ENCODE results near the gene BCL7A.

The BCL7A gene

DNA sequence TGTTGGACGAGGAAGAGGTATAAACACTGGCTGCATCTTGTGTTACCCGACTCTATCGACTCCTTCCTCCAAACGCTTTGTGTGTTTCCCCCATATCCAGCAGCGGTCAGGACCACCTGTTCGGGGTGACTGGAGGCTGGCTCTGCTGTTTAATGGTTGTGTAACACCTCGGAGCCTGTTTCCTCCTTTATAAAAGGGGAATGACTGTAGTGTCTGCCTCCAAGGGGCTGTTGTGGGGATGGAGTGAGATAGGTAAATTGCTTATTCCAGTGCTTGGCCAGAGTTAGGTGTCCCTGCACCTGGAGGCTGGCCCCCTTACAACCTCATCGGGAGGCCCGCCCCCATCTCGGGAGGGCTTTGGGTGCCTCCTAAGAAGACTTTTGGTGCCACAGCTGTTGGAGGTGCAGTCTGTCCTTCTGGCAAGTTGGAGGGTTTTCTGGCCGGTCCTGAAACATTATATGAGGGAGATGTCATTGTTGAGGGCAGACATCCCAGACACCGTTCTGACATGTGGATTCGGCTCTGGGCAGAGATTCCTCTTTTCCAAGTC, 57.9 kb downstream of the BCL7A start:
- no peak for DNase-seq

DNA sequence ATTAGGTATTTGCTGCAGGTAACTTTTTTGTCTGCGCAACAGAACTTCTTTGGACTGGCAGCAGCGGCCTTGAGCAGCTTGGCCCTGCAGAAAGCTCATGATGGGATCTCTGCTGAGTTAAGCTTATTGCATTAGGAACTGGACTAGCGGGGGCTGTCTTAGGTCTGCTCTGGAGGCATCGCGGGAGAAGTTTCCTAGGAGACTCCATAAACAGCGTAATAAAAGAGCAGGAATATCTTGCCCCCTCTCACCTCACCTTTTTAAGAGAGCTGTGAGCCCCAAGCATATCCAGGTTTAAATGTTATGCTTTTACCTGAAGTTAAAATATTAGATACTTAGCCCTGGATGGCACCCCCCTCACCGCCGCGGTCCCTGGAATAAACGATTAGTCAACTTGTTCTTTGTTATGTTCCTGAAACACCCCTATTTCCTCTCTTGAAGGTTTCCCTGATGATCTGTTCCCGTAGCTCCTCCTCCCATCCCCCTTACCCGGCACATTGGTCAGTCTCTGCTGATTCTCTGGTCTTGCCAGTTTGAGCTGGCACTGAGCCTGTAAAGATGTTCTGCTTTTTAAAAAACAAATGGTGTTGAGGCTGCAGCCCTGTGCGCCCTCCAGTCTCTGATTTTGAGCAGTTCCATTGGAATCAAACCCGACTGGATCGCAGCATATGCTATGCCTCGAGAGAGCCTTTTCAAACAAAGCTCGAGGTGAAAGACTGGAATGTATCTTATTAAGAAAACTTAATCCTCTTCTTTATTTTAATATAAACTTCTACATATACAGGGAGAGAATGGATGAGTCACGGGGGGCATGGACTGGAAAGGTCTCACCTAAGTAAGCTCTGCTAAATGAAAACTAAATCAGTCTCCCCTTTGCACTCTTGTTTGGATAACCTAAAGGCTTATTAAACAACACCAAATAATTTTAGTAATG, 58.7 kb downstream of the BCL7A start:
- no peak for DNase-seq

DNA sequence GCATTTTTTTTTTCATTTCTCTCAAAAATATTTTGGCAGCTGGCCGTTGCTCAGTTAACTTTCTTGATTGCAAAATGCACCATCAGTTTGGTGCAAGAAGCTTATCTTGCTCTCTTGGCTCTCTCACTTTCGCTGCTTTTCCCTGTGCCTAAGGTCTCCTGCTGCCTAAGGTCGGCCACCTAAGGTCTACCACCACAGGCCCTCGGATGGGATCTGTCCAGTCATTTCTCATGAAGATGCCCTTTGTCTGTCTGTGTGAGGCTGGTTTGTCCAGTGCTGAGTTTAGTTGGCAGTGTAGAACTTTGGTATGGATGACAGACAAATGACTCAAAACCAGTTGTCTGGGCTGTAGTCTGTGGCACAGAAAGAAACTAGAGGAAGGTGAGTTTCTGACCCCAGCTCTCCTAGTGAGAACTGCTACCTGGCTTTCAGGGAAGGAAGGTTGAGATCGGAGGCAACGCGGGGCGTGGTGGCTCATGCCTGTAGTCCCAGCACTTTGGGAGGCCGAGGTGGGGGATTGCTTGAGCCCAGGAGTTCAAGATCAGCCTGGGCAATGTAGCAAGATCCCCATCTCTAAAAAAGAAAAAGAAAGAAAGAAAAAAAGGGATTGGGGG, 59.5 kb downstream of the BCL7A start:
- no peak for DNase-seq

DNA sequence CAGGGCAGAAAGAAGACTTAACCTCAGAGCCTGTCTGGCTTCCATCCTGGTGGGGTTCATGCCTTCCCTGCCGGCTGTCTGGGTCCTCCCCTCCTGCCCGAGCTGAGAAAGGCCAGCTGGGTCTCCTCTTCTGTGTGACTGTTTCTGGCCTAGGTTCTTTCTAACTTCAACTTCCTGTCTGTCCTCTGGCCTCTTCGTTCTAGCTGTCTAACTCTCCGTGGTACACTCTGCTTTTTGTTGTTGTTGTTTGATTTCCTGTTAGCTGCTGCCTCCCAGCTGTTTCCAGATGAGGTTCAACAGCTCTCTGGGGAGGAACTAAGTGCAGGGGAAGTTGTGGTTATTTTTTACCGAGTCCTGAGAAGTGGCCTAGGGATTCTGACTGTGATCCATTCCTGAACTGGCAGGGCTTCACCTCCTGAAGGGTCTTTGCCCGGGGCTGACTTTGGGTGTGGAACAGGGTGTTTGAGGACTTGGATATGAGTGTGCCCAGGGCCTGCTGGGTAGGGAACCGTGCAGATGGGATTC, 60.1 kb downstream of the BCL7A start:
- no peak for DNase-seq

DNA sequence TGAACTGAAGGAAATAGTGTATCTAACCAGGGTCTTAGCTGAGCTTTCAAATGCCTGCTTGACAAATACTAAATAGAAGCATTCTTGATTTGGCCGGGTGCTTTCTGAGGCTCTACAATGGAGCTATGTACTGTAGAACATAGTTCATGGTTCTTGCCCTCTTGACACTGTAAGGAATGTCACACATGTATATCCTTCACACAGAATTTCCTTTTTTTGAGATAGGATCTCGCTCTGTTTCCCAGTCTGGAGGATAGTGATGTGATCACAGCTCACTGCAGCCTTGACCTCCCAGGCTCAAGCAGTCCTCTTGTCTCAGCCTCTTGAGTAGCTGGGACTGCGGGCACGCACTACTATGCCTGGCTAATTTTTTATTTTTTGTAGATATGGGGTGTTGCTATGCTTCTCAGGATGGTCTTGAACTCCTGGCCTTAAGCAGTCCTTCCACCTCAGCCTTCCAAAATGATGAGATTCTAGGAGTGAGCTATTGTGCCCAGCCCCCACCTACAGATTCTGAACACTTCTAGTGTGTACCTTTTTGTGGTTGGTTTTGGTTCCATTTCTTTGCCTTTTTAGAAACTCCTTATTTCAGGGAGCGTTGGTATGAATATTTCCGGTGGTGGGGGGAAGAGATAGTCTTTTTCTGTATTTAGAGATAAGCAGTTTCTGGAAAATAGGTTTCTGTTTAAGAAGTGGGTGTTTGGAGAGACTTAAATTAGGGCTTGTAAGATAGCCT, 61.1 kb downstream of the BCL7A start:
- no peak for DNase-seq

DNA sequence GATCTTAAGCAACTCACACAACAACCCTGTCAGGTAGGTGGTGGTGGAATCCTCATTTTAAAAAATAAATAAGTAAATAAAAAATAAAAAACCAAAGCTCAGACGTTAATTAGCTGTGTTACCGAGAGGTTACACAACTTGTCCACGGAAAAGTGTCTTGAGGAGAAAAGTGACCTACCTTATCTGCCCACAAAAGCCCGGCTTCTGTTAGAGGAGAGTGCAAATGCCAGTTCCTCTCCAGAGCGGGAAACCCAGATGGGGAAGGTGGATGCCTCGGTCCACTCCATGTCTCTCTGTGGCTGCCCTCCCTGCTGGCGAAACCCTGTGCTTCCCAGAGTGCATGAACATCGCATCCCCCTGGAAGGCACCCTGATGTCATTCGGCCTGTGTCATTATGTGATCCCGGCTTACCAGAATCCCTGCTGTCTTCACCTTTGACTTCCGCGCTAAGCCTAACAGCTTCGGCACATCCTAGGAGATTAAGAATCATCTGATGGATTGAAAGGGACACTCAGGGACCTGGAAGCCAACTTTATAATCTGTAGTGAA, 63.2 kb downstream of the BCL7A start:
- DNase-seq: no peak

DNA sequence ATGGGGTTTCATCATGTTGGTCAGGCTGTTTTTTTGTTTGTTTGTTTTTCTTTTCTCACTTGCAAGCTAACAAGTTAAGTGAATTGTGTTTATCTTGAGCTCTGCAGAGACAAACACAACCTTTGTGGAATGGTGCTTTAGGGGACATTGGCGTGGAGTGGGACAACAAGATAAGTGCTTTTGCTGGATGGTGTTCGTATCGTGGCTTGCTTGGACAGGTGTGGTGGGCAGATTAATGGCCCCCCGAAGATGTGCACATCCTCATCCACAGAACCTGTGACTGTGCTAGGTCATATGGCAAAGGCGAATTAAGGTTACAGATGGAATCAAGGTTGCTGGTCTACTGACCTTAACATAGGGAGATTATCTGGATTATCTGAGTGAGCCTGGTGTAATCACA, 63.9 kb downstream of the BCL7A start:
- DNase-seq: no peak

DNA sequence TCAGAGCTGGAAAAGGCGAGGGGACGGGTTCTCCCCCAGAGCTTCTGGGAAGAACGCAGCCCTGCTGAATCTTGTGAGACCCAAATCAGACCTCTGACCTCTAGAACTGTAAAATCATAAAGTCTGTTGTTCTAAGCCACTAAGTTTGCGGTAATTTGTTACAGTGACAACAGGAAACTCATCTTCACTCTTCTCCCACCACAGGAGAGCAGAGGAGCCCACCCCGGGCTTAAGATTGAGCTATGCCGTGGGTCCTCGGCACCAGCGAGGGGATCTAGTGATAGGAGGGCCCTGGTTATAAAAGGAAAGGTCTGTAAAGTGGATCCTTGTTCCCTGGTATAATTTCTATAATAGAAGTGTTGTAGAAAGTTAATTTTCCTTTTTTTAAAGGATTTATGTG, 64.4 kb downstream of the BCL7A start:
- DNase-seq: no peak

DNA sequence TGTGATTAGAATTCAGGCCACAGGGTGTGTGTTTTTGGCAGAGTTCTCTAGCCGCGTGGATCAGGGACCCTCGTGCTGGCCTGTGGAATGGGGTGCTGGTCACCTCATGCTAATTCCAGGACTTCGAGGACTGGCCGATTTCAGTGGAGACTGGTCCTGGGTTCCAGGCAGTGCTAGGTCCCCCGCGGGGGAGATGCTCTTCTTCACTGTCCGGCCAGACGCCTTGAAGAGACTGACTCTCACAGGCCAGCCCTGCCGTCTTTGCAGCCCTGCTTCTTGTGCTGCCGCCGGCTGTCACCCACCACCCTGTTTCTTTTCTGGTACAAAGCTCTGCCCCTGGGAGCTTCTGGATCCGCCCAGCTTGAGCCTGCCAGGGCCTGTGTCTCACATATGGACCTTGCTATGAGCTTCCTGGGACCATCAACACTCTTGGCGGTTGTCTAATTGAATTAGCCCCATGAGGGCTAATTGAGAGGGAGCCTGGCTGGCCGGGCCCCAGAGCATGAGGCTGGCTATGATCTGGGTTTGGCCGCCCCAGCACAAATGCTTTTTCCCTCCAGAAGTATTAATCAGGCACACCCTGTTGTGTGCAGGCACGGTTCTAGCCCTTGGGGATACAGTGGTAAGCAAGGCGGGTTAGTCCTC, 65.1 kb downstream of the BCL7A start:
- no peak for DNase-seq

DNA sequence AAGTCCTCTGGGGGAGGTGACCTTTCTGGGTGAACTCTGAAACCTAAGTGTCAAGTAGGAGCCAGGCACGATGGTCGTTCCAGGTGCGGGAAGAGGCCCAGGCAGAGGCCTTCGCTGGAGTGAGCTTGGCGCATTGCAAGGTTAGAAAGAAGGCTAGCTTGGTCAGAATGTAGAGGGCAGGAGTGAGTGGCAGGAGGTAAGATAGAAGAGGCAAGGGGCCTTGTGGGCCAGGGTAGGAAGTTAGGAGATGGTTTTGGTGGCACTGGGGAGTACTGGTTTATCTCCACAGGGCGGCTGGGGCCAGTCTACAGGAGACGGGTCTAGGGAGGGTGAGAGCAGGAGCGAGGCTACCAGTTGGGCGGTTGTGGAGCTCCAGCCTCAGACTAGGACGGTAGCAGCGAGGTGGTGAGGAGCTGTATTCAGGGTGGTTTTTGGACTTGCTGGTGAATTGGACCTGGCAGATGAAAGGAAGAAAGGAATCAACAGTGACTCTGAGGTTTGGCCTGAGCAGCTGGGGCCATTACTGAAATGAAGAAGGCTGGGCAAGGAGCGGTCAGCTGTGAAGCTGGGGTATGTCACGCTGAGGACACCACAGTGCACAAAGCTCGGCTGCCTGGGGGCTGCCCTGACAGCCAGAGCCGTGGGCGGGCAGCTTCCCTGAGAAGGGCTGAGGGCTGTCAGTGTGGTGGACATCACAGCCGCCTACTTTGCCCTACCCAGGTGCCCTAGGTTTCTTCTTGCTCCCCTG, 65.9 kb downstream of the BCL7A start:
- no peak for DNase-seq

DNA sequence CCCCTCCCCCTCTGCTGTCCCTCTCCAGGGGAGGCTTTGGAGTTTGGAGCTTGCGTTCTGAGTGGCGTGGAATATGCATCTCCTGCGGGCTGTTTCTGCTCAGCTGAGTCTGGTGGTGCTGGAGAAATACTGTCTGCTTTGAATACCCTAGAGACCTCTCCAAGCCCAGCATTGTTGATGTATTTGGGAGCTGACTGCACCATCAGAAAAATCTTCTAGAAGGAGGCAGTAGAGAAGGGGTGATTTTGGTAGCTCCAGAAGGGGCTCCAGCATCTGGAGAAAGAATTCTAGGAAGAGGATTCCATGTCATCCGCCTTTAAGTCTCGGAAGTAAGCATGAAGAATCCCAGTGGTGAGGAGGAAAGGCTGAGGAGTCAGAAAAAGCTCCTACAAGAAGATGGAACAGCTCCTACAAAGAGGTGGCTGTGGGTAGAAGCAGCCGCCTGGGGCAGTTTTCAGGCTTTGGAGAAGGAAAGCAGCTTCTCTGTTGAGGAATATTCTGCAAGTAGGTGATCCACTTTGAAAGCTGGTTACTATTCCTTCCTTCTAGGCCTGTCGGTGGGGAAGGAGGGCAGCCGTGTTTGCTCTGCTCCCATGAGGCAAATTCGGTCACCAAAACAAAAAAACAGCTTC, 66.6 kb downstream of the BCL7A start:
- DNase-seq: no peak

DNA sequence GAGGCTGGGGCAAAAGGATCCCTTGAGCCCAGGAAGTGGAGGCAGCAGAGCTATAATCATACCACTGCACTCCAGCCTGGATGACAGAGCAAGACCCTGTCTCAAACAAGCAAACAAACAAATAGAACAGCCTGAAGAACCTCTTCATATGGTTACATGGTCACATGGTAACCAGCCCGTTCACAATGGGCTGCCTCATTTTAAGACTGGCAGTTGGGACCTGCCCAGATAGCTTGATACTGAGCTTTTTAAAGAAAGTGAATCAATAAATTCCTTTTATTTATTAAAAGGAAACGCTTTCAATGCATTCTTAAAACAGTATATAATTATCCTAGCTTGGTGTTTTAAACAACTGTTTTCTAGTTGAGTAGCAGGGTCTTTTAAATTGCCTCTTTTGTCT, 67.4 kb downstream of the BCL7A start:
- DNase-seq: no peak

DNA sequence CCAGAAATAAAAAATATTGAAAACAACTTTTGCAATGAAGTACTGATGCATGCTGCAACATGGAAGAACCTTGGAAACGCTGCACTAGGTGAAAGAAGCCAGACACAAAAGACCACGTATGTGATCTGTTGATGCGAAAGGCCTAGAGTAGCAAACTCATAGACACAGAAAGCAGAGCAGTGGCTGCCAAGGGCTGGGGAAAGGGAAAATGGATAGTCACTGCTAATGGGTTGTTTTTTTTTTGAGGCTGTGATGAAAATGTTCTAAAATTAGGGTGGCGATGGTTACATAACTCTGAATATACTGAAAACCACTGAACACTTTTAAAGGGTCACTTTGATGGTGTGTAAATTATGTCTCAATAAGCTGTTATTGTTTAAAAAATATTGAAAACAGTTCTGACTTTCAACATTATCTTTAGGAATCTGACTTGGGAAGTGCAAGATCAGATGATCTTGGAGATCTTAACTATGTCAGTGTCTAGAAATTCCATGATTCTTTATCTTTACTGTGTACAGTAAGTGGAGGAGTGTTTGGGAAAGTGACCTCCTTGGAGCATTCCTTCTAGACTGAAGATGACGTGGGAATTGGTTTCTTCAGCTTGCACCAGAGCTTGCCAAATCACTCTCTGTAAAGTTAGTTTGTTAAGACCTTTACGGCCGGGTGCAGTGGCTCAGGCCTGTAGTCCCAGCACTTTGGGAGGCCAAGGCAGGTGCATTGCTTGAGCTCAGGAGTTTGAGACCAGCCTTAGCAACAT, 69.3 kb downstream of the BCL7A start:
- no peak for DNase-seq

DNA sequence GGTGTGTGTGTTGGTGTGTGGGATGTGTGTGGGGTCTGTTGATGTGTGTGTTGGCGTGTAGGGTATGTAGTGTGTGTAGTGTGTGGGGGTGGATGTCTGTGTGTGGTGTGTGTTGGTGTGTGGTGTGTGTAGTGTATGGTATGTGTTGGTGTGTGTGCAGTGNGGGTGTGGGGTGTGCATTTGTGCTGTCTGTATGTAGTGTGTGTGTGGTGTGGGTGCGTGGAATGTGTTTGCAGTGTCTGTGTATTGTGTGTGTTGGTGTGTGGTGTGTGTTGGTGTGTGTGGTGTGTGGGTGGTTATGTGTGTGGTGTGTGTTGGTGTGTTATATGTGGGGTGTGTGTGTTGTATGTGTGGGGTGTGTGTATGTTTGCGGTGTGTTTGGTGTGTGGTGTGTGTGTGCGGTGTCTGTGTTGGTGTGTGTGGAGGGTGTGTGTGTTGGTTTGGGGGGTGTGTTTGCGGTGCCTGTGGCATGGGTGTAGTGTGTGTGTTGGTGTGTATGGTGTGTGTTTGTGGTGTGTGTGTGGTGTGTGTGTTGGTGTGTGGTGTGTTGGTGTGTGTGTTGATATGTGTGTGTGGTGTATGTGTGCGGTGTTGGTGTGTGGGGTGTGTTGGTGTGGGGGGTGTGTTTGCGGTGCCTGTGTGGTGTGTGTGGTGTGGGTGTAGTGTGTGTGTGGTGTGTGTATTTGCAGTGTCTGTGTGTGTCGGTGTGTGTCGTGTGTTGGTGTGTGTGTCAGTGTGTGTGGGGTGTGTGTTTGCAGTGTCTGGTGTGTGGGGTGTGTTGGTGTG, 71.6 kb downstream of the BCL7A start:
- DNase-seq: no peak

DNA sequence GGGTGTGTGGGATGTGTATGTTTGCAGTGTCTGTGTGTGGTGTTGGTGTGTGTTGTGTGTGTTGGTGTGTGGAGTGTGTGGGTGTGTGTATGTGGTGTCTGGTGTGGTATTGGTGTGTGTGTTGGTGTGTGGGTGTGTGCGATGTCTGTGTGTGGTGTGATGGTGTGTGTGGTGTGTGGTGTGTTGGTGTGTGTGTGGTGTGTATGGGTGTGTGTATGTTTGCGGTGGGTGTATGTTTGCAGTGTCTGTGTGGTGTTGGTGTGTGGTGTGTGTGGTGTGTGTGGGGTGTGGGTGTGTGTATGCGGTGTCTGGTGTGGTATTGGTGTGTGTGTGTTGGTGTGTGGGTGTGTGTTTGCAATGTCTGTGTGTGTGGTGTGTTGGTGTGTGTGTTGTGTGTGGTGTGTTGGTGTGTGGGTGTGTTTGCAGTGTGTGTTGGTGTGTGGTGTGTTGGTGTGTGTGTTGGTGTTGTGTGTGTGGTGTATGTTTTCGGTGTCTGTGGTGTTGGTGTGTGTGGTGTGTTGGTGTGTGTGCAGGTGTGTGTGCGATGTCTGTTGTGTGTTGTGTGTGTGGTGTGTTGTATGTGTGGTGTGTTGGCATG, 72.6 kb downstream of the BCL7A start:
- DNase-seq: no peak

DNA sequence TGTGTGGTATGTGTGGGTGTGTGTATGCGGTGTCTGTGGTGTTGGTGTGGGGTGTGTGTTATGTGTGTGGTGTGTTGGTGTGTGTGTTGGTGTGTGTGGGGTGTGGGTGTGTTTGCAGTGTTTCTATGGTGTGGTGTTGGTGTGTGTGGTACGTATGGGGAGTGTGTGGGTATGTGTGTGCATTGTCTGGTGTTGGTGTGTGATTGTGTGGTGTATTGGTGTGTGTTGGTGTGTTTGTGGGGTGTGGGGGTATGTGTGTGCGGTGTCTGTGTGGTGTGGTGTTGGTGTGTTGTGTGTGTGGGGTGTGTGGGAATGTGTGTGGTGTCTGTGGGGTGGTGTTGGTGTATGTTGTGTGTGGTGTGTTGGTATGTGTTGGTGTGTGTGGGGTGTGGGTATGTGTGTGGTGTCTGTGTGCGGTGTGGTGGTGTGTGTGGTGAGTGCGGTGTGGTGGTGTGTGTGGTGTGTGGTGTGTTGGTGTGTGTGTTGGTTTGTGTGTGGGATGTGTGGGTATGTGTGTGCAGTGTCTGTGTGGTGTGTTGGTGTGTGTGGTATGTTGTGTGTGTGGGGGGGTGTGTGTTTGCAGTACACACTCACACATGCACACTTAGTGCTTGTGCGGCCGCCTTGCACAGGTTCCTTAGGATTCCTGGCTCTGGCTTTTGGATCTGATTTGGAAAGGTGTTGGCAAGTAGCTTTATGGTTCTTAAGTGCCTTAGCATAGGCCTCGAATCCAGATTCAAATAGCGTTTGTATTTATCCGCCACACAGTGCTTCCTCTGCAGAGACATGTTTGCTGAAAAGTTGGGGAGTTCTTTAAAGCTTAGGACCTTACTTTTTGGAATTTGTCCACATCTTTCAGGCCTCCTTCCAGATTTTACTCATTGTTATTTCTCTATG, 73.3 kb downstream of the BCL7A start:
- DNase-seq: no peak

DNA sequence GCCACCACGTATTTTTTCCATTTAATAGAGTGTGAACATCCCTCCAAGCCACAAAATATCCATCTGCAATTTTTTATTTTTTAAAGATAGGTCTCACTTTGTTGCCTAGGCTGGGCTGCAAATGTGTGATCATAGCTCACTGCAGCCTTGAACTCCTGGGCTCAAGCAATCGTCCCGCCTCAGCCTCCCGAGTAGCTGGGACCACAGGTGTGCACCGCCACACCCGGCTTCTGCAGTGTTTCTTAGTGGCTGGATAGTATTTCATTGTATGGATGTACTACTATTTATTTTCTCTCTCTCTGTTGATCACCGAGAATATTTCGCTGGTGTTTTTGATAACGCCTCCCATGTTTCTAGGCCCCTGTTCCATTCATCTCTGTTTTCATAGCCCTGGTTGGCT, 74.3 kb downstream of the BCL7A start:
- DNase-seq: no peak

DNA sequence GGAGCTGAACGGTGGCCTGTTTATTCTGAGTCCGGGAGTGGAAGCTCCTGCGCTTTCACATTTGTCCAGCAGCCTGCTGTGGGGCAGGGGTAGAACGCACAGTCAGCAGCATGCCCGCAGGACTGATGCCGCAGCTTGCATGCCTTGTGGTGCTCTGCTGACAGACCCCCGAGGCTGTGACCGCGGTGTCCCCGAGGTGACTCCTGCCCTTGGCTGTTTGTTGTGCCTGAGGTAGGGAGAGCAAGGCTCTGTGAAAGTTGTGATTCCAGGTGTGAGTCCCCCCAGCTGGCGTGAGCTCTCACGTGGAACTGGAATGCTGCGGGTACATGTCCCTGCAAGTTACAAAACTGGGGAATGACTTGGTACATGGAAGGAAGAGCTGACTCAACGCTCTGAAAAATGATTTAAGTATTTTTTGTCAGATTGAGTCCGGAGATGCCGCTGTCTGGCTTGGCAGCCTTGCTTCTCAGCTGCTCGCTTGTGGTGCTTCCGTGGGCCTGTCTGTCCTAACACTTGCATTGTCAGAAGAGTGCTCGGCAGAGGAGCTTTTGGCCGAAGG, 75.0 kb downstream of the BCL7A start:
- DNase-seq: no peak
